HG02943 (cell line): ENCODE results near the gene GNAL.

ENCODE experiments used
- ATAC-seq: cut with Tn5 transposase; IDR thresholded peaks from one replicate; pipeline ENCODE4 v1.9.1; 2021; ENCODE audit warnings: mild to moderate bottlenecking, low read depth, moderate library complexity; ENCODE audit not compliant: unreplicated experiment

Gene GNAL

GRCh38 chr18:11864471-11864870 is 175.4 kb downstream of the GNAL start:
- no peak for ATAC-seq

GRCh38 chr18:11865071-11865470 is 176.0 kb downstream of the GNAL start:
- ATAC-seq, result no peak

- no peak for ATAC-seq
These were observed 177.3 kb downstream of the GNAL start for GRCh38 chr18:11866329-11866728.

- no peak for ATAC-seq
These were observed 177.7 kb downstream of the GNAL start for GRCh38 chr18:11866764-11867163.

- no peak for ATAC-seq
These were observed 179.2 kb downstream of the GNAL start for GRCh38 chr18:11868230-11868629.

- no peak for ATAC-seq
These were observed 182.4 kb downstream of the GNAL start for GRCh38 chr18:11871501-11871900.

GRCh38 chr18:11872479-11873136 is 183.5 kb downstream of the GNAL start:
- ATAC-seq, result no peak

- ATAC-seq, result no peak
These were observed 184.7 kb downstream of the GNAL start for GRCh38 chr18:11873670-11874340.

- ATAC-seq, result no peak
These were observed 185.6 kb downstream of the GNAL start for GRCh38 chr18:11874676-11875075.

GRCh38 chr18:11877497-11878135 is 188.6 kb downstream of the GNAL start:
- no peak for ATAC-seq

- ATAC-seq, result no peak
These were observed 191.7 kb downstream of the GNAL start for GRCh38 chr18:11880586-11881304.

- no peak for ATAC-seq
These were observed 193.6 kb downstream of the GNAL start for GRCh38 chr18:11882636-11883035.

- ATAC-seq, result peak; percentile 64
These were observed 194.1 kb downstream of the GNAL start for GRCh38 chr18:11883153-11883552.

- ATAC-seq, result no peak
These were observed 195.4 kb downstream of the GNAL start for GRCh38 chr18:11884396-11885030.

GRCh38 chr18:11885278-11885947 is 196.3 kb downstream of the GNAL start:
- no peak for ATAC-seq

- ATAC-seq, result no peak
These were observed 197.6 kb downstream of the GNAL start for GRCh38 chr18:11886577-11887110.

GRCh38 chr18:11887328-11888128 is 198.5 kb downstream of the GNAL start:
- ATAC-seq, result no peak

- ATAC-seq, result no peak
These were observed 199.7 kb downstream of the GNAL start for GRCh38 chr18:11888726-11889125.

GRCh38 chr18:11889284-11889683 is 200.2 kb downstream of the GNAL start:
- ATAC-seq, result no peak
